ENCODE results near the gene TEX28.
A peak's percentile ranks its signal among the peaks of the same experiment; 100 is the strongest.
"Not testable (repeated sequence)": the region's sequence is repeated elsewhere in the genome, so short reads cannot be mapped to it uniquely, and the experiment has no call there.

Gene TEX28, protein sequence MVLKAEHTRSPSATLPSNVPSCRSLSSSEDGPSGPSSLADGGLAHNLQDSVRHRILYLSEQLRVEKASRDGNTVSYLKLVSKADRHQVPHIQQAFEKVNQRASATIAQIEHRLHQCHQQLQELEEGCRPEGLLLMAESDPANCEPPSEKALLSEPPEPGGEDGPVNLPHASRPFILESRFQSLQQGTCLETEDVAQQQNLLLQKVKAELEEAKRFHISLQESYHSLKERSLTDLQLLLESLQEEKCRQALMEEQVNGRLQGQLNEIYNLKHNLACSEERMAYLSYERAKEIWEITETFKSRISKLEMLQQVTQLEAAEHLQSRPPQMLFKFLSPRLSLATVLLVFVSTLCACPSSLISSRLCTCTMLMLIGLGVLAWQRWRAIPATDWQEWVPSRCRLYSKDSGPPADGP

DNA sequence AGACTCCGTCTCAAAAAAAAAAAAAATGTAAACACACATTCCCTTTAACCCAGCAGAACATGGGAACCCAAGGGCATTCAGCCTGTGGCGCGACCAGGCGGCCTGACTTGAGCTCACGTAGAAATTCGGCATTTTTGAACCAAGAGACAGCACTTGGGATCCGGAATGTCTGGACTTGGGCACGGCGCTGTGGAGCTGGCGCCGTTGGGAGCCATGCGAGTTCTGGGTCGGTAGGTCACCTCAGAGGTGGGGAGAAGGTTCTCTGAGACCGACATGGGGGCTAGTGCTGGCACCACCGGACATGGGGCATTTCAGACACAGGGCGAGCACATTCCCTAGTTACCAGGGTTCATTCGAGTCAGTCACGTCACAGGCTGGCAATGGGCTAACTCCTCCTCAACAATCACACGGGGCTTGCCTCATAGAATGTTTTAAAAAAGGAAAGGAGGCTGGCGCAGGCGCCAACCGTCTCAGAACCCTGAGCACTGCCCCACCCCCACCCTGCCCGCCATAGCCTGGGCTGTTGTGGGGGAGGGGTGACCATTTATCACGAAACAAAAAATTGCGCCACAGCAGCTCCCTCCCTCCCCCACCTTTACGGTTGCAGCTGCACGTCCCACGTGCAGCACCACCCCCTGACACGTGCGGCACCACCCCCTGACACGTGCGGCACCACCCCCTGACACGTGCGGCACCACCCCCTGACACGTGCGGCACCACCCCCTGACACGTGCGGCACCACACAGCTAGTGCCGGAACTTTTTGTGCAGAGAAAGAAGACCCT lies at the start of gene TEX28:
TSS of gene TEX28 (minus strand) at position 334 of the 784 bp plus-strand sequence. CDS start 3,007 bp downstream, outside the sequence.
- no peak for DNase-seq

DNA sequence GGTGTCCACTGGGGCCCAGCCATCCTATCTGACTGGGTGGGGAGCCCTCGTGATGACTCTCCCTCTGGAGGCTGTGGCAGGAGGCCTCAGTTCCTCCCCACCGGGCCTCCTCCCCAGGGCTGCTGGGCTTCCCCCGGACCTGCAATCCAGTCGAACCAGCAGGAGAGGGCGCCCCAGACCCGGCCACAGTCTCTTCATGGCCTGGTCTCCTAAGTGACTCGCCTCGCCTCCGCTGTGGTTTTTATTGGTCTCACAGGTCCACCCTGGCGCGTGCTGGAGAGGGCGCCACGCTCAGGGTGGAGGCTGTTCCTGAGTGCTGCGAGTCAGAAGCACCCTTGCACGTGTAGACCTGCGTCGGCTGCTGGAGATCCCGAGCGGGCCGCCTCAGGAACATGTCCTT lies 48.7 kb upstream of the TEX28 start:
- not testable (repeated sequence) for DNase-seq

DNA sequence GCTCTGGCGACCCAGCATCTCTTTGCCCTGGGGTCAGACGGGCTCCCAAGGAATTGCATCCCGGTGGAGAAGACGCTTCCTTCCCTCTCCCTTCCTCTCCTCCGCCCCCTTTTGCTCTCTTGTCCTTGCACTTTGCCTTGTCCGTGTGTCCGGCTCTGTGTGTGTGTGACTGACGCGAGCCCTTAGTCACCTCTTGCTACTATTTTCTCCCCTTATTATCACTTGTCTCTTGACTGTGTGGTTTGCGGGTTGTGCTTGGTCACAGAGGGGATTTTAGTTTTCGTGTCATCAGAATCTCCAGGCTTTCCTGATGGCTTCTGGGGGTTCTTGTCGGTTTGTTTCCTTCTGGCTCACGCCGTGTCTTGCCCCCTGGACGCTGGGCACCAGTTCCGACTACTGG lies 48.1 kb upstream of the TEX28 start:
- DNase-seq, result not testable (repeated sequence)

DNA sequence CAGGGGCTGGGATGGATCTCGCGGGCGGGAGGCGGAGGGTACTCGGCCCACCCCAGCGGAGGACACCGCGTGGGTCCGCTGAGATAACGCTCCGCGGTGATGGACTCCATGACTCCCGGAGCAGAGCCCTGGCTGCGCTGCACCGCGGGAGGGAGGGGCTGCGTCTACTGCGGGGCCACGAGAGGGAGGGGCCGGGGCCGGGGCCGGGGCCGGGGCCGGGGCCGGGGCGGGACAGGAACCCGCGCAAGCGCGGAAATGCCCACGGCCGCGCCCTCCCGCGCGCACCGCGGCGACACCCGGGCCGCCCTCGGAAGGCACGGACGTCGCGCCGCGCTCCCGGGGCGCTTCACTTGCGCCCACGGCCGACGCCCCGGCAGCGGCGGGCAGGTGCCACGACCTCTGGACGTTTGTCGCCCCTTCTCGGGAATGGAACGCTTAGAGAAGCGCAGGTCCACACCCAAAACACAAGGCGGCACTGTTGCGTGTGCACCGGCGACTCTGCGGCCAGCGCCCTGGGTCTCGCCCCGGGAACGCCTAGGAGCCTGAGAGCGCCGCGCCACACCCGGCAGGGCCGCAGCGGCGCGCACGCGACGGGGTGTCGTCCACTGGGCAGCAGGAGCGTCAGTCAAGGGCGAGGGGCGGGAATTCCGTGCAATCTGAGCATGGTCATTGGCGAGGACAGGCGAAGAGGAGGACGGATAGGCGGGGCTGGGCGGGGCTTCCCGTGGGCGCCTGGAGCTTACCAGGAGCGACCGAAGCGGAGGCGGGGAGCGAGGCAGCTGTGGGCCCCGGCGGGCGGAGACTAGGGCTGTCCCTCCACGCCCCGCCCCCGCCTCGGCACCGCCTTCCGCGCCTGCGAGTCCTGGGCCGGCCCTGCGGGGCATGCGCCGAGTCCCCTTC lies 46.7 kb upstream of the TEX28 start:
- not testable (repeated sequence) for DNase-seq

DNA sequence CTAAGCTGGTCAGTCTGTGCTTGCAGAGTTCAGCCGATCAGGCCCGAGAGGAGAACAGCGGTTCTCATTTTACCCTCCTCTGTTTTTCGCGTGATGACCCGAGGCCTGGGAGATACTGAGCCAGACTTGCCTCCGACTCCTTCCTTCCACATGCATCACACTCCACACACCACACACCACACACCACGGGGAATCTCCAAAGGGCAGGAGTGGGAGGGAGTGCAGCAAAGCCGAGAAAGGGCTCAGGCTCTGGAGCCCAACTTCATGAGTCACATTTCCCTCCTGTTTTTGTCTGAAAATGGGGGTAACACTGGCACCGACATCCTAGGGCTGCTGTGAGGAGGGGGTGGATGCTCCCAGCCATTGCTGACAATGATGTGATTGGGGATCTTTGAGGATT lies 39.6 kb upstream of the TEX28 start:
- DNase-seq, result no peak

DNA sequence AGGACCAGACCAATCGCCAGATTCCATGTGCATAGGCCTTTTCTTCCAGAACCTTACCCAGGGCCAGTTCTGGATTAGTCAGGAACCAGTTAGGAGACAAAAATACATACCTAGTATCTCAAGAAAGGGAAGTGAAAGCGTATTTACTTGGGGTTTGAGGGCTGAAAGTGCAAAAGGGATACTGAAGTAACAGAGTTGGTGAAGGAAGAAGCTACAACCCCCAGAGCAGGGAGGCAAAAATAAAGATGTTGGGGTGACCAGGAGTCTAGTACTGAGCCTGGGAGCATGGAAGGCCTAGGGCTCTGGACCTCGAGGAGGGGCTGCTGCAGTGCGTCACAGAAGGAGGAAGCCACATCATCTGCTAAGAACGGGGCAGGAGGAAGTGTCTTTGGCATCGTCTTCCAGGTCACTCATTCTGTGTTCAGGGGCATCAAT lies 38.9 kb upstream of the TEX28 start:
- no peak for DNase-seq

DNA sequence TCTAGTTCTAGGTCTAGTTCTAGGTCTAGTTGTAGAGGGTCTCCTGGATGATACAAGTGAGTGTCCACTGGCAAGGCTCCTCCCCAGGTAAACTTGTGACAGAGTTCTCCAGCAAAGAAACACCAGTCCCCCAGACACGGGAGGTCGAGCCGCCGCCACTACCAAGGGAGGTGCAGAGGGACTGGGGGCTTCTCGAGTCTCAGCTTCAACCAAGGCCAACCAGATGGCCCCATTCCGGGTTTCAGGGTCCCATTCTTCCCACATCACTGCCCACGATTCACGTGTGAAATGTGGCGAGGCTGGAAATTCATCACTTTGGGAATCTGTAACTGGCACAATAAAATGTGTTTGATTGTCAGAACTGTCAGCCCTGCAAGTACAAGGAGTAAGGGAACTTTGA lies 38.2 kb upstream of the TEX28 start:
- no peak for DNase-seq

DNA sequence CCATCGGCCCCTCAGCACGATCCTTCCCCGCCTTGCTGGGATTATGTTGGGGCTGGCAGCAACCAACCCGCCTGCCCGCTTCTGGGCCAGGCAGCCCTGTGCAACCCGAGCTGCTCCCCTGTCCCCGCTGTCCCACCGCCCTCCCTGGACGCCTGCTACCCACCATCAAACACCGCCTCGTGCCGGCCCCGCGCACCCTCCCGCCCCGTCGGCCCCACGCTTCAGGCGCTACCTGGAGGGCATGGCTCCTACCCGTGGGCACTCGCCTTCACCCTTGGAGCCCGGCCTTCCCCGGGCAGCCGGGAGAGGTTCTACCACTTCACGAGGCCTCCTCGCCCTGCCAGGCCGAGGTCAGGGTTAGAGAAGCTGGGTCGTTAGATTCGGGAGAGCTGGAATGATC lies 37.6 kb upstream of the TEX28 start:
- DNase-seq, result no peak

DNA sequence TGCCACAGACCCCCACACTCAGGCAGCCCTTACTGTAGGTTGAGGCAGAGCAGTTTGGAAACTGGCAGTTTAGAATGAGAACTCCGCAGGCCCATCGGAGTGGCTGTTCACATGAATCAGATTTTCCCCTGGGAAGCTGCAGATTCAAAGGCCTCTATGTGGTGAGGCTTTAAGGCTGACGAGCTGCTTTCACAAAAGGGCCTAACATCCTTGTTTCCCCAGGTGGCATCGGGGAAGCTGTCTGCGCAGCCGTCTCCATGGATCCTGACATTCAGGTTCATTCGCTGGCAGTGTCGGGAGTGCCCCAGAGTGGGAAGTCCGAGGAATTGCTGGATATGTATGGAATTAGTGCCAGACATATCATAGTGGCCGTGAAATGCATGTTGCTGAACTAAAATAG lies 34.4 kb upstream of the TEX28 start:
- no peak for DNase-seq

DNA sequence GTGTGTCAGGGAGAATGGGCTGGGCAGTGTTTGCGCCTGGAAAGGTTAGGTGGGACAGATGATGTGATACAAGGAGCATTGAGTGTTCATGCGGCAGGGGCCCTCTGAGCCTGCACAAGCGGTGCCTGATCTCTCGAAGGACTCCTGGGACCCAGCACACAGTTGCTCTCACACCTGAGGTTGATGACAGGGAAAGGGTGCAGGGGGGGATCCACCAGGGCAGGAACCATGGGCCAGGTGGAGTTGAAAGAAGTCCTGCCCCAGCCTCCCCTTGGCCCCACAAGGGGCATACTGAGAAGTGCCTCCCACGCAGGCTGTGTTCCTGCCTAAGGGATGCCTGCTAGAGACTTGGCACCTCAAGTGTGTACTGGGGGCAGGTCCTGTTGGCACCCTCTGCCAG lies 33.7 kb upstream of the TEX28 start:
- DNase-seq, result no peak

DNA sequence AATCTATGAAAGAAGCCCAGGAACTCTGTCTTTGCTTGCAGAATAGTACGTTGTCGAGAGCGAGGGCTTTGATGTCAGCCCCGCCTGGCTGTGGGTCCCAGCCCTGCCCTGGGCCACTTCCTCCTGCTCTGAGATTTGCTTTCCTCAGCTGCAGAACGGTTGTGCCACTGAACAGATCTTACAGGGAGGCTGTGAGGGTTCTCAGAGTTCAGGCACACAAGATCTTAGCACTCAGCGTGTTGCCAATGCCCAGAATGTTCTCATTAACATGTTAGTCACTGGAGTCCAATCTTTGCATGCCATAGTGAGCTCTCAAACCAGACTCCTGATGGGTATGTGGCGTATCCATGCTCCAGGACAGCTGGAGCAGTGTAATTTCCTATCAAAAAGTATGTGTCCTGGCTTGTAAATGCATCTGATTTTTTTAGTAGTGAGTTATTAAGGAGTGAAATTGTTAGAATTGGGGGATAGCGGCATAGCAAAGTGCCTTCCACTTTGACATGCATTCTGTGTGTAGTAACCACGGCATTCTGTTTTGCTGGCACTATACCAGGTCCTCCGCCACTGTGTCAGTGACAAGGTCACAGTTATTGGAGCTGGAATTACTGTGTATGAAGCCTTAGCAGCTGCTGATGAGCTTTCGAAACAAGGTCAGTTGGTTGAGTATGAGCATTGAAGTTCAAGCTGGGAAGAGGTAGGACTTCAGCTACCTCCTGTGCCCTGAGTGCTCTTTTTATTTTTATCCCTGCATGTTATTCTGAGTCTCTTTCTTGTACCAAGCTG lies 32.3 kb upstream of the TEX28 start:
- no peak for DNase-seq

DNA sequence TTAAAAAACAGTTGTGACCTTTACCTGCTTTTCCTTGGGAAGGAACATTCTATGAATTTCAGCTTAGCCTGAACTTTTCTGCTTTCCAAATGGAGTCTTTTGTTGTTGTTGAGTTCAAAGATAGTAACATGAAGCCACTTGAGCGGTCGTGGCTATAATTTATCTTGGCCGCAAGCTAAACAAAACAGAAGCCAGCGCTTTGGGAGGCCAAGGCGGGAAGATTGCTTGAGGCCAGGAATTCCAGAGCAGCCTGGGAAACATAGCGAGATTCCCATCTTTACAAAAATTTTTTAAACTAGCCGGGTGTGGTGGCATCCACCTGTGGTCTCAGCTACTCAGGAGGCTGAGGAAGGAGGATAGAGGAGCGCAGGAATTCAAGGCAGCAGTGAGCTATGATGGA lies 30.6 kb upstream of the TEX28 start:
- DNase-seq, result no peak

DNA sequence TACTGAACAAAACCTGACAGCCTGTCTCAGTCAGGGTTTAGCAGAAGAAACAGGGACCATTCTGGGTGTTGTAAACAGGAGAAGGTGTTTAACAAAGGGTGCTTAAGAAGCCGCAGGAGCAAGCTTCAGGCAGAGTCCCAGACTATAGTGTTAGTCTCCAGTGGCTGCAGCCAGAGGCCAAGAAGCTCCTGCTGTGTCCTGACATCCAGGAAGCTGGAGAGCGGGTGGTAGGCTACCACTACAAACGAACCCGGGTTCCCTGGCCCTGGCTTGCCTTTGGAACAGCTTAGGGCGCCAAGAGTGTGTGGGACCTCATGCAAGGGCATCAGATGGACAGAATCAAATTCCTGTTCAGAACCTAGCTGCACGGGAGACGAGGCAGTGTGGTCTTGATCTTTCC lies 28.6 kb upstream of the TEX28 start:
- no peak for DNase-seq

DNA sequence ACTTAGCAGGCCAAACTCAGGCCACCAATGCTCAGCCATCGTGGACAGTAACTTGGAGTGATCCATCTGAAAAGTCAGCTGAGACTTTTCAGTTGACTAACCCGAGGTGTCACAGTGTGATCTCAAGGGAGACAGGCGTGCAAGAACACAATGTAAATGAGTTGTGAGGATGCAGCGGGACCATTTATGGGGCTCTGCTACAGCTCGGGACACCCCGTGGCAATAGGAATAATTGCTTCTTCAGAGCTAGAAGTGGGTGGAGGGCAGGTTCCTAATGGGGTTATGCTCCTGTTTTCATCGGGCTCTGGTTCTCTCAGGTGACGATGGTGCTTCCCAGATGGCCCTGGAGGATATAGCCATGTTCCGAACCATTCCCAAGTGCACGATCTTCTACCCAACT lies 28.0 kb upstream of the TEX28 start:
- DNase-seq, result no peak

DNA sequence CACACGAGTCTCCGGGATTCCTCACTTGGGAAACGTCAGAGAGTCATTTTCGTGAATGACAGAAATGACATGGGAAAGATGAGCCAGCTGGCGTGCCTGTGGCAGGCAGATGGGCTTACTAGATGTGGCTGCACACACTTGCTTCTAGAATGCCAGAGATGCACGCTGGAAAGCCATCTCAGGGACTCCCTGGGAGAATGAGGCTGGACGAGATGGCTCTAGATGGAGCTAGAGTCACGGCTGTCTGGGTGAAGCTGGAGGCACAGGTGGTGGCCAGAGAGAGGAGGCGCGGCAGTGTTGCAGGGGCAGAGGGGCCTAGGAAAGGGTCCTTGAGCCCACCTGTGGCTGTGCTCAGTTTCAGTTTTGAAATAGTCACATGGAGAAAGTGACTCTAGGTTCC lies 26.7 kb upstream of the TEX28 start:
- DNase-seq, result no peak

DNA sequence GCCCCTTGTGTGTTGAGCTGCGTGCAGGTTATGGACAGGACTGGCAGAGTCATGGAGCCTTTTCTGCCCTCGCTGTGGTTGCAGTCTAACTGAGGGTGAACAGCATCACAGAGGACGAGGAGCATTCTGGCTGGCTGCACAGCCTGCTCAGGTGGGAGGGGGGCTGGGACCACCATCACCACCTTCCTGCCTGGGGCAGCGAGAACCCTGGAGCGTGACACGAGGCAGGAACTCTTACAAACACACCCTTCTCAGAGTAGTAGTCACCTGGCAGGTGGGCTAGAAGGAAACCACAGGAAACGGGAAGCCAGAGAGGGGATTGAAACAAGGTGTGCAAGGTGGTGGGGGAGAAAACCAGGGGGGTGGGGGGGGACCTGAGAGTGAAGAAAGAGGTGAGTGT lies 26.2 kb upstream of the TEX28 start:
- no peak for DNase-seq

DNA sequence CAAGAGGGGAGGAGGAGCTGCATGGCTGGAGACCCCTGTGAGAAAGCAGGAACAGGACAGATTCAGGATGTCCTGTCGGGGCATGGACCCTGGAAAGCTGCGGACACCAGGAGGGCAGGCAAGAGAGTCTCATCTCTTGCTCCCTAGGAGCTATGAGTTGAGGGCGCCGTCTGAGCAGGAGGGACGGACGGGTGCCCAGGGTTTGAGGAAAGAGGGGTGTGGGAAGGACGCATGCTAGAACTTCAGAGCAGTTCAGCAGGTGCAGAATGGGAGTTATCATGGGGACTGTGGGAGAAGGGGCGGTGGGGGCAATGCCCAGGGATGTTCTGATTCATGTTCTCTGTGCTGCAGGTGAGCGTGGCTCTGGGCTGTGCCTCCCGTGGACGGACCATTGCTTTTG lies 25.5 kb upstream of the TEX28 start:
- DNase-seq, result no peak

DNA sequence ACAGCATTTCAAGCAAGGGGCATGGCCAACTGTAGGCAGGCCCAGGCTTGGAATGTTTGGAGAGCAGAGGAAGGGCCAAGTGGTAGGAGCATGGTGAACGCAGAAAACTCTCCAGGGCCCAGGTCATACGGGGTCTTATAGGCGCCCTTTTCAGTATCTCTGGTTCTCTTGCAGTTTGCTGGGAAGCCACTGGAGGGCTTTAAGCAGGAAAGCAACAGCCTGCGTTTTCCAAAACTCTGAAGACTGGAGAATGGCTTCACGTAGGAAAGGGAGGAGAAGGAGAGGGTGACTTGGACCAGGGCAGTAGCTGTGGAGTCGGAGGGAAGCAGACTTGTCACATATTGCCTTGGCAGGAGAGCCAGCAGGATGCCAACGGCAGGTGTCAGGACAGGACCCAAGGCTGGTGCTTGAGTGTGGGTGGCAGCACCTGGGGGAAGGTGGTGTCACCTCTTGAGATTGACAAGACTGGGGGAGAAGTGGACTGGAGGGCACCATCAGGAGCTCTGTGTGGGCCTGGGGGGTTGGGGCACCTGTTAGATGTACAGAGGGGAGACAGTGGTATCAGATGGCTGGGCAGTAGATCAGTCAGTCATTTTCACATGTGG lies 22.6 kb upstream of the TEX28 start:
- DNase-seq, result peak; percentile 8

DNA sequence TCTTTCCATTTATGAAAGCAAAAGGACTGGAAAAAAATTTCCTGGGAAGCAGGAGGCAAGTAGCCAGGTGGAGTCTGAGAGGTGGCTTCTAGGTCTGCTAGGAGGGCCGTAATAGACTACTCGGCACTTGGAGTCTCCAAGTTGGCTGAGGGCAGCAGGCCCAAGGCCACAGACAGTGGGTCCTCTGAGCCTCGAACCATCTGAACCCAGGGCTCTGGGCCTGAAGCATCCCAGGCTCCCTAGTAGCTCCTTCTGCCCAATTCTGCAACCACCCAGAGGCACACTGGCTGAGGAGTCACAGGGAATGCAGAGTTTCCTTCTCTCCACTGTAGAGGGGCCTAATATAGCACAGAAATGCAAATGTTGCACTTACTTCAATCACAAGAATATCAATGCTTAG lies 20.5 kb upstream of the TEX28 start:
- DNase-seq, result no peak

DNA sequence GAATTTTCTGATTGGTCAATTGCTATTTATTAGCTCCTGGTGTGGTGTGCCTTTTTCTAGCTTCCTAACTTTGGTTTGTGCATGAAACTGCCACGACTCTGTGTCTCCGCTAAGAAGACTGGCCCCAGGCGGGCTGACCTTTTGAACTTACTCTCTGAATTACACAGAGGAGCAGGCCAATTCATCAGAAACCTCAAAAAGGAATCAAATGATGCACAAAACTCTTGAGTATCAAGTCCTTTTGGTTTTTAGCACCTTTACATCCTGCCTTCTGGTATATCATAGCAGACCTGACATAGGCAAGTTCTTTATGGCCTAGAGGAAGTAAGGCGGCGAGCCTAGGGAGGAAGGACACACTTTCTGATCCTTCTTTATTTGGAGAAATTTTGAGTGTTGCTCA lies 18.2 kb upstream of the TEX28 start:
- no peak for DNase-seq

DNA sequence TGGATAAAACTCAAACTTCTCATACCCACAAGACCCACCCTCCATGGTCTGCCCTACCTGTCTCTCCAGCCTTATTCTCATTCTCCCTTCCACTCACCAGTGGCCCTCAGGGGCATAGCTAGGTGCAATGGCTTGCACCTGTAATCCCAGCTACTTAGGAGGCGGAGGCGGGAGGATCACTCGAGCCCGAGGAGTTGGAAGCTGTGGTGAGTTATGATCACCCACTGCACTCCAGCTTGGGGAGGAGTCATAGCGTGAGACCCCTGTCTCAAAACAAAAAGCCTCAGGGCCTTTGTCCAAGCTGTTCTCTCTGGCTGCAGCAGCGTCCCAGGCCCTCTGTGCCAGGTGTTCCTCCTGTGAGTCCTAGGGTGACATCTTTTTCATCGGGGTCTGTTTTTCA lies 17.2 kb upstream of the TEX28 start:
- DNase-seq, result no peak
